Adrenal gland (tissue), 5 donors: ENCODE results near the gene VNN1.

Source experiments
- POLR2A ChIP-seq, 2 donors: fragments of 450-650 bp; IDR thresholded peaks; one replicate each; pipeline ENCODE4 v1.6.1; 2017; ENCODE audit warnings: antibody characterized with exemption in 2 of 2, mild to moderate bottlenecking in 2 of 2, moderate library complexity in 1 of 2
- TF ChIP-seq, protein P1 (sequence below), 6 experiments: fragments of 450-650 bp in 4 of 6; fragments of 200-600 bp in 2 of 6; sonication (generic) in 1 of 6; IDR thresholded peaks; 1 replicate in 5 of 6; 2 replicates in 1 of 6; pipeline versions ENCODE4 v1.5.1 to v1.8.0; 2016 to 2021; ENCODE audit warnings: antibody characterized with exemption in 6 of 6, mild to moderate bottlenecking in 2 of 6, moderate library complexity in 1 of 6
- donor health status: DM: no; HTN: no; CAD: no.

DNA sequence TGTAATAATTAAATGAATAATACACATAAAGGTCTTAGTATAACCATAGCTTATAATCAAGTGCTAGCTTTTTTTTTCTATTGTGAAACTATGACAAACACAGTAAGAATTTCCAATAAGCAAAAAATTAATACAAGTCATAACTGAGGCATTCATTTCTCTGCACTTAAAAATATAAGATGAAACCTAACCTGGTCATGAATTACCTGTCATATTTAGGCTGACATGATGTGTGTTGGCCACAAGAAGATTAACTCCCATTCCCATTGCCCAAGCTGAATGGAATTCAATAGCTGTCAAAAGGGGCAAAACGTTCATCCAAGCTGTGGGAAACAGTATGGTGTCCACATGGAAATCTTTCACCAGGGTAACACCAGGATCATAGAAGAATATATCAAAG is 38.4 kb upstream of the VNN1 start:
- TF ChIP-seq, protein P1, sequence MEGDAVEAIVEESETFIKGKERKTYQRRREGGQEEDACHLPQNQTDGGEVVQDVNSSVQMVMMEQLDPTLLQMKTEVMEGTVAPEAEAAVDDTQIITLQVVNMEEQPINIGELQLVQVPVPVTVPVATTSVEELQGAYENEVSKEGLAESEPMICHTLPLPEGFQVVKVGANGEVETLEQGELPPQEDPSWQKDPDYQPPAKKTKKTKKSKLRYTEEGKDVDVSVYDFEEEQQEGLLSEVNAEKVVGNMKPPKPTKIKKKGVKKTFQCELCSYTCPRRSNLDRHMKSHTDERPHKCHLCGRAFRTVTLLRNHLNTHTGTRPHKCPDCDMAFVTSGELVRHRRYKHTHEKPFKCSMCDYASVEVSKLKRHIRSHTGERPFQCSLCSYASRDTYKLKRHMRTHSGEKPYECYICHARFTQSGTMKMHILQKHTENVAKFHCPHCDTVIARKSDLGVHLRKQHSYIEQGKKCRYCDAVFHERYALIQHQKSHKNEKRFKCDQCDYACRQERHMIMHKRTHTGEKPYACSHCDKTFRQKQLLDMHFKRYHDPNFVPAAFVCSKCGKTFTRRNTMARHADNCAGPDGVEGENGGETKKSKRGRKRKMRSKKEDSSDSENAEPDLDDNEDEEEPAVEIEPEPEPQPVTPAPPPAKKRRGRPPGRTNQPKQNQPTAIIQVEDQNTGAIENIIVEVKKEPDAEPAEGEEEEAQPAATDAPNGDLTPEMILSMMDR (IDR thresholded peaks at IDR 0.05): no peak
- no peak for TF ChIP-seq POLR2A (IDR thresholded peaks at IDR 0.05)
